Measurements from ENCODE around the gene NTSR2.

Gene NTSR2

DNA sequence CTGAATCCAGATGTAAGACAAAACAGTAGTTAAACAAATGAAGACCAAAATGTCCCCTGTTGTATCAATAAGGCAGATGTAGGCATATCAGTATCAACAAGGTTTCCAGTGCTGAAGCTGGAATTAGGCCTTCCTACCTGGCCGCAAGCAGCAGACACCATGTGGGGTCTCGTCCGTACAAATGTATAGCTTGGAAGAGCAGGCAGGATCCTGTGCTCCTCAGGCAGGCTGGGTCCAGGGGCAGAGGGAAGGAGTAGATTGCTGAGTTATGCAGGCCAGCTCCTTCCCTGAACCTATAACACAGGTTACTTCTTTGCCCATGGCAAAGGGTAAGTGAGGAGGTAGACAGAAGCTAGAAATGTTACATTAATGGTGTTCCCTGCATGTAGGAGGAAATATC lies 23.5 kb downstream of the NTSR2 start:
- TF ChIP-seq ZNF274 (IDR thresholded peaks at IDR 0.05; ENCODE audit: low read depth, low read length): no peak
- H3K4me3 ChIP-seq (ENCODE audit: low read length): no peak overlapping the region

- no peak overlapping the region for H3K4me3 ChIP-seq (ENCODE audit: low read length)
- no peak for TF ChIP-seq ZNF274 (IDR thresholded peaks at IDR 0.05; ENCODE audit: low read depth, low read length)
These were observed 25.7 kb downstream of the NTSR2 start for GRCh38 chr2:11644293-11644692.

GRCh38 chr2:11642972-11643371 lies 27.0 kb downstream of the NTSR2 start:
- no peak for TF ChIP-seq ZNF274 (IDR thresholded peaks at IDR 0.05; ENCODE audit: low read depth, low read length)
- H3K4me3 ChIP-seq (ENCODE audit: low read length): no peak overlapping the region

GRCh38 chr2:11640132-11640531 lies 29.9 kb downstream of the NTSR2 start:
- no peak overlapping the region for H3K4me3 ChIP-seq (ENCODE audit: low read length)
- TF ChIP-seq ZNF274 (IDR thresholded peaks at IDR 0.05; ENCODE audit: low read depth, low read length): no peak

DNA sequence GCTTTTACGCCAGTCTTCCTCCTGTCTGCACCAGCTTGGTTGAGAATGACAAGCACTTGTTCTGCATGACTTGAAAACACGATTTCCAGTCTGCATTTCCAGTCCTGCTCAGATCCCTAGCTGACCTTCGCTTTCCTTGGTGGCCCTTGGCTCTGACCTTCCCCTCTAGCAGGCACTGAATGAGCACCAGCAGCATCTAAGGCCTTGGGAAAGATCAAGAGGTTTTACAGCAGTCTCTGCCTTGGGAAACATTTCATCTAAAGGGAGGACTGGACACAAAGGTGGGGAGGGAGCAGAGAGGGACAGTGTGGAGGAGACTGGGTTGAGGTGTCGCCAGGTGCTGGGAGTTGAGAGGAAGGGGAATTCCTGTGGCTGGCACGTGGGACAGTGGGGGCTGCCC lies 30.5 kb downstream of the NTSR2 start:
- no peak overlapping the region for H3K4me3 ChIP-seq (ENCODE audit: low read length)
- TF ChIP-seq ZNF274 (IDR thresholded peaks at IDR 0.05; ENCODE audit: low read depth, low read length): no peak

GRCh38 chr2:11637546-11637945 lies 32.4 kb downstream of the NTSR2 start:
- H3K4me3 ChIP-seq (ENCODE audit: low read length): no peak overlapping the region
- no peak for TF ChIP-seq ZNF274 (IDR thresholded peaks at IDR 0.05; ENCODE audit: low read depth, low read length)

DNA sequence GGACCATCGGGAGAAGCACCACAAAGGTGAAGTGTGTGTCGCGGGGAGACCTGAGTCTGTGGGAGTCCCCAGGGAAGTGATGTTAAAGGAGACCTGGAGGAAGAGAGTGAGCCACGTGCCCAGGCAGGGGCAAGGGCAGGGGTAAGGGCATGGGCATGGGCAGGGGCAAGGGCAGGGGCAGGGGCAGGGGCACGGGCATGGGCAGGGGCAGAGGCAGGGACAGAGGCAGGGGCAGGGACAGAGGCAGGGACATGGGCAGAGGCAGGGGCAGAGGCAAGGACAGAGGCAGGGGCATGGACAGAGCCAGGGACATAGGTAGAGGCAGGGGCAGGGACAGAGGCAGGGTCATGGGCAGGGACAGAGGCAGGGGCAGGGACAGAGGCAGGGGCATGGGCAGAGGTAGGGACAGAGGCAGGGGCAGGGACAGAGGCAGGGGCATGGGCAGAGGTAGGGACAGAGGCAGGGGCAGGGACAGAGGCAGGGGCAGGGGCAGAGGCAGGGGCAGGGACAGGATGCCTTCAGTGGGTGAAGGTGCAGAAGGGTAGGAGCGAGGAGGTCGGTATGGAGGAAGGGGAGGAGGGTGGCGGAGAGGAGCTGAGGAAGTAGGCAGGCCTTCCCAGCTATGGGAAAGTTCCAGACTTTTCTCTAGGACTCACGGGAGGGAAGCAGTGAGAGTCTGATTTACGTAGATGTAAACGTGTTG lies 33.3 kb downstream of the NTSR2 start:
- H3K4me3 ChIP-seq (ENCODE audit: low read length): no peak overlapping the region

DNA sequence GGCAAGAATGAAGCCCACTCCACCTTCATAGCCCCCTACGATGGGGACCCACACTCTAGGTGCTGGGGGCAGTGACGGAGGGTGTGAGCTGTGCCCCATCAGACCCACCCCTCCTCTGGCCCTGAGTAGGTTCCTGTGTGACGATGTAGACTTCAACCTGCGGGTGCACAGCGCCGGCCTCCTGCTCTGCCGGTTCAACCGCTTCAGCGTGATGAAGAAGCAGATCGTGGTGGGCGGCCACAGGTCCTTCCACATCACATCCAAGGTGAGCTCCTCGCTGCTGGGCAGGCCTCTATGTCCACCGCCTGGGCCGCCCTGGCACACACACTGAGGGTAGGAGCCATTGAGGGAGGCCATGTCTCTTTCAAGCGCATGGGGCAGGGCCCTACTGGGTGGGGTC lies 34.9 kb downstream of the NTSR2 start:
- TF ChIP-seq ZNF274 (IDR thresholded peaks at IDR 0.05; ENCODE audit: low read depth, low read length): no peak

More for the DNA sequence above, 33.3 kb downstream of the NTSR2 start:
- no peak for TF ChIP-seq ZNF274 (IDR thresholded peaks at IDR 0.05; ENCODE audit: low read depth, low read length)

GRCh38 chr2:11634584-11634983 lies 35.4 kb downstream of the NTSR2 start:
- TF ChIP-seq ZNF274 (IDR thresholded peaks at IDR 0.05; ENCODE audit: low read depth, low read length): no peak

More for the DNA sequence above, 34.9 kb downstream of the NTSR2 start:
- H3K4me3 ChIP-seq (ENCODE audit: low read length): no peak overlapping the region

GRCh38 chr2:11633923-11634478 lies 36.0 kb downstream of the NTSR2 start:
- TF ChIP-seq ZNF274 (IDR thresholded peaks at IDR 0.05; ENCODE audit: low read depth, low read length): no peak
- H3K4me3 ChIP-seq (ENCODE audit: low read length): no peak overlapping the region

More at GRCh38 chr2:11634584-11634983, 35.4 kb downstream of the NTSR2 start:
- no peak overlapping the region for H3K4me3 ChIP-seq (ENCODE audit: low read length)

DNA sequence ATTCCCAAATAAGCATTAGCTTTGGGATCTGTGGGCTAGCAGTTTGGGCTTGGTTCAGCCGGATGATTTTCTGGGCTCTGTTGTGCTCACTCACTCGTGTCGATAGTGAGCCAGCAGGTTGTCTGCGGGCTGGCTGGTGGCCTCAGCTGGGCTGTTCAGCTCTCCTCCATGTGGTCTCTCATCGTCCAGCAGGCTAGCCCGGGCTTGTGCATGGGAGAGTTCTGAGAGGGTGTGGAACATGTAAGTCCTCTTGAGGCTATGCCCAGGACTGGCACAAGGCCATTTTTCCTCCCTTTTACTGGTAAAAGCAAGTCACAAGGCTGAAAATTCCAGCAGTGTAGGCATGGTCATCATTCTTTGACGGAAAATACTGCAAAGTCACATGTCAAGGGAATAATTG lies 38.5 kb downstream of the NTSR2 start:
- no peak for TF ChIP-seq ZNF274 (IDR thresholded peaks at IDR 0.05; ENCODE audit: low read depth, low read length)
- H3K4me3 ChIP-seq (ENCODE audit: low read length): no peak overlapping the region

- H3K4me3 ChIP-seq (ENCODE audit: low read length): no peak overlapping the region
- TF ChIP-seq ZNF274 (IDR thresholded peaks at IDR 0.05; ENCODE audit: low read depth, low read length): no peak
These were observed 39.1 kb downstream of the NTSR2 start for GRCh38 chr2:11630855-11631254.

GRCh38 chr2:11629851-11630250 lies 40.1 kb downstream of the NTSR2 start:
- TF ChIP-seq ZNF274 (IDR thresholded peaks at IDR 0.05; ENCODE audit: low read depth, low read length): no peak
- no peak overlapping the region for H3K4me3 ChIP-seq (ENCODE audit: low read length)

DNA sequence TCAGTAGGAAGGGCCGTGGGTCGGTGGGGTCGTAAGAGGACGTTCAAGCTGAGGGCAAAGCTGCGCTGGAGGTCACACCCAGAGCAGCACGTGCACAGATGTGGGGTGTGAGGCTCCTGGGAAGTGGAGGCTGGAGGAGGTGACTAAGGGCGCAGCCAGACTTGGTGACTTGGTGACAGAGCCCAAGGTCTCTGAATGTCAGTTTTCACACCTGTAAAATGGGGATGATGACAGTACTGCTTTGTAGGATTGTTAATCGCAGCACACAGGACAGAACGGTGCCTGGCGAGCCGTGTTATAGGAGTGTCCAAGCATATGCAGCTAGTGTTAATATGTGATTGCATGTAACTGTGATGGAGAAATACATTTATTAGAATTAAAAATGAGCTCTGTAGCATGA lies 40.8 kb downstream of the NTSR2 start:
- no peak overlapping the region for H3K4me3 ChIP-seq (ENCODE audit: low read length)
- no peak for TF ChIP-seq ZNF274 (IDR thresholded peaks at IDR 0.05; ENCODE audit: low read depth, low read length)

DNA sequence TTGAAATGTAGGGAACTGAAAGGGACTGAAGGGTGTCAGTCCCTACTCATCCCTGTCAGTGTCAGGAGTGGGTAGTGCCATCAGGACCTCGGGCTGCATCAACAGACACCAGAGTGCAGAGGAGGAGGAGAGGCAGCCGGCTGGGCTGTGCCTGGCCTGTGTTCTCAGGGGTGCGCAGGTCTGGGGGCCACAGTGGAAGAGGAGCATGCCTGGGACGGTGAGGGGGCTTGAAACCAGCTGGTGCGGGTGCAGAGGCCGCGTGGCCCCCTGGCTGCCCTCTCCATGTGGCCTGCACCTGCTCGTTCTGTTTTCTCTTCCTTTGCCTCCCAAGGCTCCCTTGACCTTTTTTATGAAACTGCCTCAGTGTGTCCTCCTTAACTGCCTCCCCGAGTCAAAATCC lies 41.3 kb downstream of the NTSR2 start:
- no peak for TF ChIP-seq ZNF274 (IDR thresholded peaks at IDR 0.05; ENCODE audit: low read depth, low read length)
- H3K4me3 ChIP-seq (ENCODE audit: low read length): no peak overlapping the region

- TF ChIP-seq ZNF274 (IDR thresholded peaks at IDR 0.05; ENCODE audit: low read depth, low read length): no peak
These were observed 44.3 kb downstream of the NTSR2 start for GRCh38 chr2:11625671-11626070.

More at GRCh38 chr2:11625671-11626070, 44.3 kb downstream of the NTSR2 start:
- no peak overlapping the region for H3K4me3 ChIP-seq (ENCODE audit: low read length)

Data from GM08714 (cell line).